Activated CD4-positive, alpha-beta T cell treated with anti-CD3 and anti-CD28 coated beads, Interleukin-2, amount 50 U/mL, for 16 hours (primary cell): ENCODE measurements around the gene COMP.
A peak's percentile ranks its signal among the peaks of the same experiment; 100 is the strongest.
"Not testable (repeated sequence)": the region's sequence is repeated elsewhere in the genome, so short reads cannot be mapped to it uniquely, and the experiment has no call there.

Experiments
- DNase-seq: peaks from one replicate; pipeline ENCODE4 v3.0.0-alpha.2; 2020

The COMP gene

DNA sequence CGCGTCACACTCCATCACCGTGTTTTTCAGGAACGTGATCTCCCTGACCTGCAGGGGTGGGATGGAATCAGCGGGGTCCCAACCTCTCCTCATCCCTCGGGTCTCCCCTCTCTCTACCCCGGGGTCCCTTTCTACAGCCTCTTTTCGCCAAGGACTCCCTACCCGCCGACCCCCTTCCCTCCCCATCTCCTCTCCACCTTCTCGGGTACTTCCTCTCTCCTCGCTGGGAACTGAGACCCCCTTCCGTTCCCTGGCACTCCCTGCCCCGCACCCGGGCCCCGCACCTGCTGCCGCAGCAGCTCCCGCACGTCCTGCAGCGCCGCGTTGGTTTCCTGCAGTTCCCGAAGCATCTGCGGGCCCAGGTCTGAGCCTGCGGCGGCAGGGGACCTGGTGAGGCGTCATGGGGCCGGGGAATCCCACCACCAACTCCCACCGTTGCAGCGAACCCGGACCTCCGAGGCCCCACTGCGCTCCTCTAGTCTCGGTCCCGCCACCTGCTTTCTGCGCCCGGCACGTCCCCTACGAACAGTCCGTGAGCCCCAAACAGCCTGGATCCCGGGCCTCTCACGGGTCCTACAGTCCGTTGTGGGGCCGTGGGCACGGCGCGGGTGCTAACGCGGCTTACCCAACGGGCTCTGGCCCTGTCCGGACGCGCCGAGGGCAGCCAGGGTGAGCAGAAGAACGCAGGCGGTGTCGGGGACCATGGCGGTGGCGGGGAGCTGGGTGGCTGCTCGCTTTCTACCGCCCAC, at the start of gene COMP:
Gene COMP, minus strand, starts transcription at position 740 of the 749 bp plus-strand sequence. Its CDS starts 36 bp downstream, at position 704.
- no peak for DNase-seq

DNA sequence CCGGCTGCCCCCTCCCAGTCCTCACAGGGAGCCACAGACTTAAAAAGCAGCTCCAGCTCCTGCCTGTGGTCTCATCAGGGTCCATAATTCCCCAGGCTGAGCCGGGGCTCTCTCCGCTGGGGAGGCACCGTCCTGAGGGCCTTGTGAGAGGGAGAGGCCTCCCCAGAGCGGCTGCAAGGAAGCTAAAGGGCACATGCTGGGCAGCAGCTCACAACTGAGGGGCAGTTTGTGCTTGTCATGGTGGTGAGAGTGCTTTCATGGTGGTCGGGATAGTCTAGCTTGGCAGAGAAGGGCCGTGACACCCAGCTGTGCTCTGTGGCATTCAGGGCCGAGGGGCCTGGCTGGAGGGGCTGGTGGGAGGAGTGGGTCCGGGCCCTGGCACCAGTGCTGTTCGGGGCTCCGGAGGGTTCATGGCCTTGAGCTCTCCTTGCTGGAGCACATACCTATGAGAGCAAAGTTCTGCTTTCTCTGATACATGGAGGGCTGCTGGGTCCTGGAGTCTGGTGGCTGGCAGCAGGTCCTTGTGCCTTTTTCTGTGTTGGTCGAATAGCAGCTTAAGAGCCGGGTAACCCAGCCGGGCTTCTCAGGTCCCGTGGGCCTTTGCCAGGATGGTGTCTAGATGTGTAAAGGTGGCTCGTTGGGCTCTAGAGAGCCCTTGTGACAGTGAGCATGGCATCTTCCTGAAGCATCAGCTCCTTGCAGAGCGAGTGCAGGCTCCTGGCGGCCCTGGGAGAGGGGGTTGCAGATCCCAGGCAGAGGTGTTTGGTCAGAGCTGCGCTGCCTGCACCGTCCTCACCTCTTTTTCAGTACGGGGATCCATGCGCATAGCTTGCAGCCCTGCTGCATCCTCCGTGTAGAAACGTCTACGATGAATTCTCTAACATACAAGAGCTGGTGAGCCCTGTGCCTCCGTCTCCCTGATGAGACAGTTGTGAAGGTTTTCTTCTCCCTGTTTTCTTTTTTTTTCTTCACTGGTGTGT, 49.5 kb upstream of the COMP start:
- DNase-seq = no peak

GRCh38 chr19:18839465-18840287, 48.6 kb upstream of the COMP start:
- no peak for DNase-seq

GRCh38 chr19:18834644-18834984, 43.5 kb upstream of the COMP start:
- no peak for DNase-seq

GRCh38 chr19:18833849-18834643, 42.9 kb upstream of the COMP start:
- no peak for DNase-seq

DNA sequence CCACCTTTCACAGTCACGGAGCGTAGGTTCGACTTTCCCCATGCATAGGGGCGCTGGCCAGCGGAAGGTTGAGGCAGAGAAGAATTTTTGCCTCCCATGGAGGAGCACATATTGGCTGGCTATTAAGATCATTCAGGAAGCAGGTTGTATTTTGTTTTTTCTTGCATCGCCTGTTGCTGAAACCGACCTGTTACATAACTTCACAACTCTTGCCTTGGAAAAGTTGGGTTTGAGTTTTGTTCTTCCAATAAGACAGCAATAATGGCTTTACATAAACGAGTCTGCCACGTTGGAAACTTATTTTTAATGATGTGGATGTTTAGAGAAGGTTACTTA, 42.0 kb upstream of the COMP start:
- DNase-seq = no peak

GRCh38 chr19:18832306-18833140, 41.4 kb upstream of the COMP start:
- peak; percentile 35 for DNase-seq

GRCh38 chr19:18831524-18832305, 40.6 kb upstream of the COMP start, which contains the start of gene UPF1:
Gene UPF1 (plus strand): TSS chr19:18831959. CDS start chr19:18832210, 251 bp downstream.
- DNase-seq = peak; percentile 97

DNA sequence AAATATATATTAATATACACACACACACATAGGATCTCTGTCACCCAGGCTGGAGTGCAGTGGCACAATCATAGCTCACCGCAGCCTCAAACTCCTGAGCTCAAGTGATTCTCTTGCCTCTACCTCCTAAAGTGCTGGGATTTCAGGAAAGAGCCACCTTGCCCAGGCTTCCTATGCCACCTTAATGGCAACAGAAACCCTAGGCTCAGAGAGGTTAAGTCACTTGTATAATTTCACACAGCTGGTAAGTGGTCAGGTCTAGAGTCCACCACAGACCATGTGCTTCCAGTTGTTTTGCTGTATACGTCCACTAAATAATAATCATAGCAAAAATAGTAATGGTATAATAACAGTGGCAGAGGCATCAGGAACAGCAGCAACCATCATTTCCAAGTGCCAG, 39.4 kb upstream of the COMP start:
- DNase-seq = no peak

GRCh38 chr19:18828786-18829185, 37.7 kb upstream of the COMP start:
- no peak for DNase-seq

DNA sequence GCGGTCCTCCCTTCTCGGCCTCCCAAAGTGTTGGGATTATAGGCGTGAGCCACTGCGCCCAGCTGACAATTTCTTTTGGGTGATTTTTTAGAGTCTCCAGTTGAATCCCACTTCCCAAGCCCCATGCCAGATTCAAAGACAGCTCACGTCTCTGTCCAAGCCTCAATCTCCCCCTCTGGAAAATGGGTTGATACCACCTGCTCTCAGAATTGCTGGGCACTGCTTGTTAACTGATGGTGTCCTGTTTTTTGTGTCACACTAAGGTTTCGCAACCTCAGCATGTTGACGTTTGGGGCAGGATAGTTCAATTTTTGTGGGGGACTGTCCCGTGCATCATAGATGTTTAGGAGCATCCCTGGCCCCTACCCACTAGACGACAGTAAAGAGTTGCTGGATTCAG, 26.5 kb upstream of the COMP start:
- no peak for DNase-seq

GRCh38 chr19:18816645-18817044, 25.5 kb upstream of the COMP start:
- not testable (repeated sequence) for DNase-seq

- no peak for DNase-seq
Observed at GRCh38 chr19:18815673-18816072, 24.6 kb upstream of the COMP start.

- DNase-seq = no peak
Observed at GRCh38 chr19:18814063-18814462, 23.0 kb upstream of the COMP start.

- not testable (repeated sequence) for DNase-seq
Observed at GRCh38 chr19:18811638-18812037, 20.5 kb upstream of the COMP start.

DNA sequence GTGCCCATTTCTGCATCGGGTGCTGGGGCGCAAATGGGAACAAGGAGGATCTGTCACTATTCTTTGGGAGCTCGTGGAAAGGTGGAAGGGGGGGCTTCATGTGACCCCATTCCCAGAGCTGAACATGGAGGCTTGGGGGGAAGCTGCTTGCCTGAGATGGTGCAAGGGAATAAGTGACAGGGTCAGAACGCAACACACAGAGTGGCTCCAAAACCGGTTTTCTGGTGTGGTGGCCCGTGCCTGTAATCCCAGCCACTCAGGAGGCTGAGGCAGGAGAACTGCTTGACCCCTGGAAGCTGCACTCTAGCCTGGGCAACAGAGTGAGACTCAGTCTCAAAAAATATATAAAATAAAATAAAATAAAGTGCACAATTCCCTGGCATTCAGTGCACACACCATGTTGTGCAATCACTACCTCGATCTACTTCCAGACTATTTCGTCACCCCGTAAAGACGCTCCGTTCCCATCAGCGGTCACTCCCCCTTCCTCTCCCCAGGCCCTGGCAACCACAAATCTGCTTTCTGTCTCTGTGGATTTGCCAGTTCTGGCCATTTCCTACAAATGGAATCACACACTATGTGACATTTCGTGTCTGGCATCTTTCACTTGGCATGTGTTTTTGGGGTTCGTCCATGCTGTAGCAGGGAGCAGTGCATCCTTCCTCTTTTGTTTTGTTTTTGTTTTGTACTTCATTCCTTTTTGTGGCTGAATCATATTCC, 18.2 kb upstream of the COMP start:
- no peak for DNase-seq

- no peak for DNase-seq
Observed at GRCh38 chr19:18807861-18808331, 16.8 kb upstream of the COMP start.

GRCh38 chr19:18804643-18805042, 13.5 kb upstream of the COMP start:
- DNase-seq = no peak

- DNase-seq = no peak
Observed at GRCh38 chr19:18804139-18804601, 13.1 kb upstream of the COMP start.
